NCI-H510A (cell line): ENCODE data around the gene MANBA.
"Not testable (repeated sequence)": the region's sequence is repeated elsewhere in the genome, so short reads cannot be mapped to it uniquely, and the experiment has no call there.

Experiments used
- DNase-seq: peaks from one replicate; lab custom pipeline; 2025; lab: John Stamatoyannopoulos, UW

Gene MANBA

DNA sequence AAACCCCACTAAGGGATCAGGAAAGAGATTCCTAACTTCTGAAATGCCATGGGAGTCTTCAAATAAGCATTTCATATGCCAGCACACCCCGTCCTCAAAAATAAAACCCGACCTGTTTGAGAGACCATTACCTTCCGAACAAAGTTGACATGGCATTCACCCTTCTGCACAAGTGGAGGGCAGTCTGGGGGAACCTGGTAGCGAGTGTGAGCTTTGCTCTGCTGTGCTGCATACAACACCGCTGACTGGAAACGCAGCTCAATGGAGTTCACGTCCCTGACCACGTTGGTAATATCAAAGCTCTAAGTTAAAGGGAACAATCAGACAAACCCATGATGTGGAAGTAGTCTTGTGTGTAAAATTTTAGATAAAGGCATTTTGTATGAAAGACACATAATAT, 38.0 kb downstream of the MANBA start:
- DNase-seq, result no peak

DNA sequence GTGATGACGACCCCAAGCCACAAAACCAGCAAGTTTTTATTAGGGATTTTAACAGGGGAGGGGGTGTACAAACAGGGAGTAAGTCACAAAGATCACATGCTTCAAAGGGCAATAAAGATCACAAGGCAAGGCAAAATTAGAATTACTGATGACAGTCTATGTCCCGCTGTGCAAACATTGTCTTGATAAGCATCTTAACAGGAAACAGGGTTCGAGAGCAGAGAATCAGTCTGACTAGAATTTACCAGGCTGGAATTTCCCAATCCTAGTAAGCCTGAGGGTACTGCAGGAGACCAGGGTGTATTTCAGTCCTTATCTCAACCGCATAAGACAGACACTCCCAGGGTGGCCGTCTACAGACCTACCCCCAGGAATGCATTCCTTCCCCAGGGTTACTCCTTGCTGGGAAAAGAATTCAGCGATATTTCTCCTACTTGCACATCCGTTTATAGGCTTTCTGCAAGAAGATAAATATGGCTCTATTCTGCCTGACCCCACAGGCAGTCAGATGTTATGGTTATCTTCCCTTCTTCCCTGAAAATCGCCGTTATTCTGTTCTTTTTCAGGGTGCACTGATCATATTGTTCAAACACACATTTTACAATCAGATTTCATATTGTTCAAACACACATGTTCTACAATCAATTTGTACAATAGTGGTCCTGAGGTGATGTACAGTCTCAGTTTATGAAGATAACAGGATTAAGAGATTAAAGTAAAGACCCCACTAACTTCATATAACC, 41.8 kb downstream of the MANBA start:
- not testable (repeated sequence) for DNase-seq

DNA sequence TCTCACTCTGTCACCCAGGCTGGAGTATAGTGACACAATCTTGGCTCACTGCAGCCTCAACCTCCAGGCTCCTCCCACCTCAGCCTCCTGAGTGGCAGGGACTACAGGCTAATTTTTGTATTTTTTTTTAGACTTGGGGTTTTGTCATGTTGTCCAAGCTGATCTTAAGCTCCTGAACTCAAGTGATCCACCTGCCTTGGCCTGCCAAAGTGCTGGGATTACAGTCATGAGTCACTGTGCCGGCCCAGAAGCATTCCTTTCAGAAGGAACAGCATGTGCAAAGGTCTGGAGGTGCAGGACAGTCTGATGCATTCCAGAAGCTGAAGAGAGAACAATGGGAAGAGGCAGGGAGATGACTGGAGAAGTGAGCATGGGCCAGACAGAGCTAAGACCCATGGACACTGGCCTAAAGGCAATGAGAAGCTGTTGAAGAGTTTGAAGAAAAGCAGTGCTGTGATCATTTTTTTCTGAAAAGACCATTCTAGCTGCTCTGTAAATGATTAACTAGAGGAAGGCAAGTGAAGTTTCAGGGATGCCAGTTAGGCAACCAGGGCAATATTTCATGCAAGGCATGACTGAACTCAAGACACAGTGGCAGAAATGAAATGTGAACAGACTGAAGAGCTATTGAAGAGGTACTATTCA, 43.2 kb downstream of the MANBA start:
- DNase-seq, result no peak

DNA sequence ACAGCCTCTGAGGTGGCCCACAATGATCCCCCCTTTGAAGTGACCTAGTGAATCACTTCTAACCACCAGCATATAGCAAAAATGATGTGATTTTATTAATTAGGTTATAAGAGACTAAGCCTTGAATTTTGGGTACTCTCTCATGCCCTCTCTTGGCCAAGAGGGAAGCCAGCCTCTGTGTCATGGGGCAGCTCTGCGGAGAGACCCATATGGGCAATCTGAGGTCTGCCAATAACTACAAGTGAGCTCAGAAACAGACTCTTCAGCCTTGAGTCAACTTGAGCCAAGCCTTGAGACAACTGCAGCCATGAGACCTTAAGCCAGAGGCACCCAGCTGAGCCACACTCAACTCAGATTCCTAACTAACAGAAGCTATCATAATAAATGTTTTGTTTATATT, 45.7 kb downstream of the MANBA start:
- no peak for DNase-seq

DNA sequence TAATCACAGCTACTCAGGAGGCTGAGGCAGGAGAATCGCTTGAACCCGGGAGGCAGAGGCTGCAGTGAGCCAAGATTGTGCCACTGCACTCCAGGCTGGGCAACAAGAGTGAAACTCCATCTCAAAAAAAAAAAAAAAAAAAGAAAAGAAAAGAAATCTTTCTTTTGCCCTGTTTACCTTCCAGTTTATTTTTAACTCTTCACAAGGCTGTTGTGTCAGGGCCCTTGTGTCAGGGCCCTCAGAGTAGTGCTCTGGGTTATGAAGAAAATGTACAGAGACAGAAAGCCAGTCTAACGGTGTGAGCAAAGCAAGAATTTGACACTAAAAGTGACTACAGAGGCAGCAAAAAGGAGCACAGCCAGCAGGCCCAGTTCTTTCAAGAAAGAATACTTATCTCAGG, 47.0 kb downstream of the MANBA start:
- DNase-seq, result not testable (repeated sequence)

DNA sequence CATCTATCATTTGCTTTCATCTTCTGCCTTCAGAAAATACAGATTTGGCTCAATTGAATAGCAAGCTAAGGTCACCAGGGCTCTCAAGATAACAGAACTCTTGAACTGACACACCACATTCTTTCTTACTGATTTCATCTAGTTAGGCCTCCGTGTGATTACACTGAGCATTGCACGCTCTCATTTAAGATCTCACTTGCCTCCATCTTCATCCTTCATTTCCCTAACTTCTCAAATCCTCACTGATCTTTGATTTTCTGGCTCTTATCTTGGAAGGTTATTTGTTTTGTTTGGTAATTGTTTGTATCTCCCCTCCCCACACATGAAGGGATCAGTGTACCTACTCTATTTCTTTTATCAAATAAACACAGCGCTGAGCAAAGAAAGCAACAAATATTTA, 47.7 kb downstream of the MANBA start:
- no peak for DNase-seq

DNA sequence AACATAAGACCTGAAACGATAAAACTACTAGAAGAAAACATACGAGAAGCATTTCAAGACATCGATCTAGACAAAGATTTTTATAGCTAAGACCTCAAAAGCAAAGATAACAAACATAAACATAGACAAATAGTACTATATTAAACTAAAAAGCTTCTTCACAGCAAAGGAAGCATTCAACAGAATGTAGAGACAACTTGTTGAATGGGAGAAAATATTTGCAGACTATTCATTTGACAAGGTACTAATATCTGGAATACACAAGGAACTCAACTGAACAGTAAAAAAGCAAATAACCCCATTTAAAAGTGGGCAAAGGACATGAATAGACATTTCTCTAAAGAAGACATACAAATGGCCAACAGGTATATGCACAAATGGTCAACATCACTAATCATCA, 49.8 kb downstream of the MANBA start:
- no peak for DNase-seq

DNA sequence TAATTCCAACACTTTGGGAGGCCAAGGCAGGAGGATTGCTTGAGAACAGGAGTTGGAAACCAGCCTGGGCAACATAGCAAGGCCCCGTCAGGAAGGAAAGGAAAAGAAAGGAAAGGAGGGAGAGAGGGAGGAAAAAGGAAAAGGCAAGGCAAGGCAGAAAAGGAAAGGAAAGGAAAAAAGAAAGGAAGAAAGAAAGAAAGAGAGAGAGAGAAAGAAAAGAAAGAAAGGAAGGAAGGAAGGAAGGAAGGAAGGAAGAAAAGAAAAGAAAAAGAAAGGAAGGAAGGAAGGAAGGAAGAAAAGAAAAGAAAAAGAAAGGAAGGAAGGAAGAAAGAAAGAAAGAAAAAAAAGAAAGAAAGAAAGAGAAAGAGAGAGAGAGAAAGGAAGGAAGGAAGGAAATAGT, 51.7 kb downstream of the MANBA start:
- DNase-seq, result not testable (repeated sequence)

DNA sequence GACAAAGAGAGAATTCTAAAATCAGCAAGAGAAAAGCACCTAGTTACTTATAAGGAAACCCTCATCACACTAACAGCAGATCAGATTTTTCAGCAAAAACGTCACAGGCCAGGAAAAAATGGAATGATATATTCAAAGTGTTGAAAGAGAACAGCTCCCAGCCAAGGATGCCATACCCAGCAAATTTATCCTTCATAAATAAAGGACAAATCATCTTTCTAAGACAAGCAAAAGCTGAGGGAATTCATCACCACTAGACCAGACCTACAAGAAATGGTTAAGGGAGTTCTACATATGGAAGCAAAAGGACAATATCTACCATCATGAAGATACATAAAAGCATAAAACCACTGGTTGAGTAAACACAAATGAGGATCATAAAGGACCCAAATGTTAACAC, 53.6 kb downstream of the MANBA start:
- DNase-seq, result no peak

DNA sequence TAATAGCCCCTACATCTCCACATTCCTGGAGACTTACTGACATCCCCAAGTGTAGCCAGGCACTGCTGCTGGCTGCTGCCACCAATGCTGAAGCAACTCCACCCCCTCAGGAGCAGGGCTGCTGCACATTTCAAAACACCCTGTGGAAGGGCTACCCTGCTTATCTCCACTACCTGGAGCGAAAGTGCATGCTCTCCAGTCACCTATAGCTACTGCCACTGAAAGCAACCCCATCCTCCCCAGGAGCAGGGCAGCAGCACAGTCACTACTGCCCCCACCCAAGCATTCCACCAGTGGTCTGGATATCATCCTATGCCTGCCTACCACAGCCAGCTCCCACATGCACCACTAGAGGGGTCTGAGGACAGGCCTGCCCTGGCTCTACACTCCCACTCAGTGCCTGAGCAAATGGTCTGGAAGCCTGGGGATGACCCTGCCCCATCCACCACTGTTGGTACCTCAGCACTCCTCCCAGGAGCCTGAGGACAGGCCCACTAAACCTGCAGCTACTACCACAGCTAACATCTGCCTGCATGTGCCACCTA, 55.3 kb downstream of the MANBA start:
- no peak for DNase-seq

DNA sequence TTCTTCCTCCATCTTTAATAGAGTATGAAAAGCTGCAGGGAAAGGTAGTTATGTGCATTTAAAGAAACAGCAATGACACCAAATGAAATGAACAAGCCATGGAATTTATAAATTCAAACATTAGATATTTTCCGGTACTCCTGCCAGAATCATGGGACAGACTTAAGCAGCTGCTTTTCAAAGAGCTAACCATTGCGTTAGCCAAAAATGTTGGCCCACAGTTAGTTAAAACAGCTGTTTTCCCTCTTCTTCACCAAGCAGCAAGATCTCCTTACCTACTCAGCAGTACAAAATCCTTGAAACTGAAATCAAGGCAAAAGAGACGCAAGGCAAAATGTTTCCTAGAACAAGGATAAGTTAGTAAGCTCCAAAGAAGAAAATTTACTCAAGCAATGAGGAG, 64.0 kb downstream of the MANBA start:
- no peak for DNase-seq

DNA sequence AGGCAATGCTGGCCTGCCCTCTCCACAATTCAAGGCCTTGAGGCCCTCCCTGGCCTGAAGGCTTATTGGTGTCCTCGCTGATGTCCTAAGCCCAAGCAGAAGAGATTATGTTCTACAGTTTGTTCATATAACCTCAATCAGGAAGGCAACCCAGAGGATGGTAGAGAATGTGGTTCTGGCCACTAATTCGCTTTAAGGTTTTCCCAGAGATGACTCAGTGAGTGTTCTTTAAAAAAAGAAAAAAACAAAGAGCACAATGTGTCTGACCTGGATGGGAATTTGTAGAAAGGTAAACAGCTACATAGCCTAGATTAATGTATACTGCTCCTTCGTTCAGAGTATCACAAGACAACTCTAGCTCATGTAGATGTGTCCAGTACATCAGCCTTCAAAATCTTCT, 66.0 kb downstream of the MANBA start:
- DNase-seq, result no peak

DNA sequence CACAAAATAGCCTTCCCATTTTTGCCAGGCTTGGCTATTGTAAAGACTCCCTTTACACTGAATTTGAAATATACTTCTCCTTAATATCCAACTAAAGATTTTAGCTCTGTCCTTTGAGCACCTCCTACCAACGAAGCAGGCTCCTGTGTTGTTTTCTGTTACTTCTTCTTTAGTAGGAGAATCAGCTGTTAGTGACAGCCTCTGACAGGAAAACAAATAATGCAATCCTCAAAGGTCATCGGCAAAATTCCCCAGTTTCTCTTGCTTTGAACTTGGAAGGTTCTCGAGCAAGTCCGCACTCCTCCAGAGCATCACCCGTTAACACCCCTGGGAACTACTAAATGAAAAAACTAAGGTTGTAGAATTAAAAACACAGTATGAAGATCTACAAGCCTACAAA, 66.9 kb downstream of the MANBA start:
- no peak for DNase-seq

DNA sequence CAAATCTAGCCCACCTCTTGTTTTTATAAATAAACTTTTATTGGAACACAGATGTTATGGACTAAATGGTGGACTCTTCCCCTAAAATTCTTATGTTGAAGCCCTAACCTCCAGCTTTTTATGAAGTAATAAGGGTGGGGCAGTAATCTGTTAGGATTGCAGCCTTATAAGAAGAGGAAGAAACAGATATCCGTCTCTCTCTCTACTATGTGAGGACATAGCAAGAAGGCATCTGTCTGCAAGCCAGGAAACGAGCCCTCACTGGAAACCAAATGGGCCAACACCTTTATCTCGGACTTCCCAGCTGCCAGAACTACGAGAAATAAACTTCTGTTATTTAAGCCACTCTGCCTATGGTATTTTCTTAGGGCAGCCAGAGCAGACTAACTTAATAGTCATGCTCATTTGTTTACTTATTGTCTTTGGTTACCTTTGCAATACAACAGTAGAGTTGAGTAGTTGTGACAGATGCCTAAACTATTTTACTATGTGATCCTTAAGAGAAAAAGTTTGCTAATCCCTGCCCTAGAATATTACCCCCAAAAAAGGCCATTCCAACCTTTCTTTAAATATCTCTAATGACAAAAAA, 67.4 kb downstream of the MANBA start:
- no peak for DNase-seq

DNA sequence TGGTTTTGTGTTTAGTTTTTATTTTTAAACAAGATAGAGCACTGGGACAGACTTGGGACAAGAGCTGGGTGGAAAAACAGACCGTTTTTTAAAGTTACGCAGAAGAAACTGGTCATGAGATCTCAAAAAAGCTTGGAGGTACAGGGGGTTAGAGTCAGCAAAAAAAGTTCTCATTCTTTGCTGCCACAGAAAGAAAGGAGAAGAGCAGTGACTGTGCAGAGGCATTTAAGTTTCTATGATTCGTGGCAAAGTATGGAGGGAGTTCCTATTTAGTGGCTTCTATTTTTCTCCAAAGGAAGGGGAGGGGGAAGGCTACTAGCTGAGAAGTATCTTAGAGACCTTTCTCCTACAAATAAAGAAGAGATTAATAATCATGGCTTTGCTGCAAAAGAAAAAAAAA, 68.3 kb downstream of the MANBA start:
- DNase-seq, result no peak

DNA sequence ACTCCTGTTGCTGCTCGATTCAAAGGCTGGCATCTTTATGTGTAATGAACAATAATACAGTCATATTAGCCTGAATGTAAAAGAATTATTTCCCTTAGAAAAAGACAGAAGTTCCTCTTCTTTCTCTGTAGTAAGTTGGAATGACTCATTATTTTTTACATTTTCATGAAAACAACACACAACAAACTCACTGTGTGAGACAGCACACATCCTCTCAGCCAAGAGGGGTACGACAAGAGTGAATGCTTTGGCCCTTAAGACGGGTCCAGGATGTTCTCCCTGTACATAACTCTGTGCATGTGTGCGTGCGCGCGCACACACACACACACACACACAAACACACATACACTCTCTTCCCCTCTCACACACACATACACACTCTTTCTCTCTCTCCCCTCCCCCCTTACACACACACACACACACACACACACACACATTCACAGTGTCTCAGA, 72.8 kb downstream of the MANBA start:
- DNase-seq, result no peak

DNA sequence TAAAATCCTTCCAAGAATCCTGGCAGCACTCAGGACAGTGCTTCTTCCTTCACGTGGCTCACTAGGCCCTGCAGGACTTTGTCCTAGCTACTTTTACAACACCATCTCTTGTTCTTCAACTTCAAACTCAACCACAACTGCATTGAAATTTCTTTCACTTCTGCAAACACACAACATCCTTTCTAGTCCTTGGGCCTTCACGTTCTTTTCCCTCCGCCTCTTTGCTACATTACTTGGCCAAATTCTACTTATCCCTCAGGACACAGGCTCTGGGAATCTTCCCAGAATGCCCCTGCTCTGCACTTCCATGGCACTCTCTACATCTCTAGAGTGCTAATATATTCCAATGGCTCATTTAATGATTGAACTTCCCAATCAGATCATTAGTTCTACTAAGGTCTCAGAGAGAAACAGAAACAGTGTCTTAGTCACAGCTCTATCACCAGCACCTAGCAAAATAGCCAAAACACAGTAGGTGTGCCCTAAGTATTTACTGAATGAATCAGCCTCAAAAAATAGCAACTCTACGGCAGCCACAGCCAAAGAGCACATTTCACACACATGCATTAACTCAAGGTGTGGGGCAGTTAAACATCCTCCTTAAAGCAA, 73.3 kb downstream of the MANBA start:
- no peak for DNase-seq

DNA sequence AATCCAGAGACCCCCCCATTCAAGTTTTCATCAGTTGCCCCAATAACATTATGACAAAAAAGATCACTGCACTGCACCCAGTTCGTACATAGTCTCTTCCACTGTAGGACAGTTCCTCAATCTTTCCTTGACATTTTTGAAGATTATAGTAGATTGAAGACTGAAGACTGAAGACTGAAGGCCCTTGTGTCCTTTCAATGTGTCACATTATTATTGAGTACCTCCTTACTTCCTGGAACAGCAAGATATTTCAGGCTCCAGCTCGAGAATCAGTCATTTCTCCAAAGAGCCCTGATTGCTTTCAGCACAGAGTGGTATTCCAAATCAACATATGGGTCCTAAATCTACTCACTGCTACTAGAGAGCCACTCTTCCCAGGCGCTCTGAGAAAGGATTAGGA, 75.0 kb downstream of the MANBA start:
- no peak for DNase-seq

DNA sequence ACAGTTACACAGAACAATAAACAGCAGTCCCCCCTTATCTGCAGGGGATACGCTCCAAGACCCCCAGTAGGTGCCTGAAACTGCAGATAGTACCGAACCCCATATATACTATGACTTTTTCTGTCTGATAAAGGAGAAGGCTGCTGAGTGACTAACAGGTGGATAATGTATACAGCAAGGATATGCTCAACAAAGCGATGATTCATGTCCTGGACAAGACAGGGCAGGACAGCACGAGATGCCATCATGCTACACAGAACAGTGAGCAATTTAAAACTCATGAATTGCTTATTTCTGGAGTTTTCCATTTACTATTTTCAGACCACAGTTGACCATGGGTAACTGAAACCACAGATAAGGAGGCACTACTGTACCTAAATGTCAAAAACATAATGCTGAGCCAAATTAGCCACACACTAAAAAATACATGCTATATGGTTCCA, 76.1 kb downstream of the MANBA start:
- DNase-seq, result no peak

DNA sequence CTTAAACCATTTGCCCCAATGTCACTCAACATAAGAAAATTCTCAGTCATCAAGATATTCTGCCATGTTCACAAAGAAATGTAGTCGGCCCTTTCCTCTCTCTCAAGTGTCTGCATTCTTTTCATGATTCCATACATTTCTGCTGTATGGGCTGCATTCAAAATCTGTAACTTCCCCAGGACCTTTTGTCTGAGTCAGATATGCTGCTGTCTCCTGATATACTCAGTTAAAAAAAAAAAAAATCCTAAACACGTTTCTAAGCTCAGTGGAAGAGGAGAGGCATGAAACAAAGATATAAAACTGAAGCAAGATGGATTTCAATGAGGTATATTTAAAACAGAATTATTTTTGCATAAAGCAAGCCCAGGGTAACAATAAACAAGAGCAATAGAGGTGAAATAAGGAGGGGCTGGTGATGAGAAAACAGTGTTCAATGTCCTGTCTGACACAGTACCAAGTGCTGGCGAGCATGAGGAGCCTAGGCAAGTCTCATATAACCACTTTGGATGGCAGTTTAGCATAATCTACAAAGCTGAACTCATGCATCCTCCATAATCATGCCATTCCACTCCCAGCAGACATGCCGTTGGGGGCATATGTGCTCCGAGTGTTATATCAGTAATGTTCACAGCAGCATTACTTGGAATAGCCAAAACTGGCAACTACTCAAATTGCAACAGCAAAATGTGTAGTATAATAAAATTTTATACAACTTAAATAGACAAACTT, 76.7 kb downstream of the MANBA start:
- DNase-seq, result no peak

DNA sequence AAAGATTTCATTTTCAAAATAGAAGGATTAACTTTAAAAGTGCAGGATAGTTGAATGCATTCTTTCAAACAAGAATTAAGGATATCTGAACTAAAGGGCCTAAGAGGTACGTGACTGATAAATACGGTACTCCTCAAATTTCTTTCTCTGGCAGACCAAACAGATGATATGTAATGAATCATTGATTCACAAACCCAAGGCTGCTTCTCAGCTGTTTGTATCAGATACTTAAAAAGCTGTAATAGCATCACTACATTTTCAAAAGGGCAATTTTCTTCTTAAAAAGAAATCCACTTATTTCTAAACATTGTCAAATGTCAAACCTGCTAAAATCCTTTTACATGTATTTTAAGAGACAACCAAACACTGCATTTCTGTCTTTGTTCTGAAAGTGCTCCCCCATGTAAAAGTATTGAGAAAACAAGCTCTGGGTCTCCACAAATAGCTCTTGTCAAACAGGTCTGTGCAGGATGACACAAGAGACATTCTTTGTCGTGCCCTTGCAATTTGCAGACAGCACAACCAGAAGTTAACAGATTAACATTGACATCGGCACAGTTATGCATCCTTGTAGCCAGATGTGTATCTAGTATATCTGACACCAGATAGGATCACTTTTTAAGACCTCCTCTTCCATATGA, 82.0 kb downstream of the MANBA start:
- no peak for DNase-seq

DNA sequence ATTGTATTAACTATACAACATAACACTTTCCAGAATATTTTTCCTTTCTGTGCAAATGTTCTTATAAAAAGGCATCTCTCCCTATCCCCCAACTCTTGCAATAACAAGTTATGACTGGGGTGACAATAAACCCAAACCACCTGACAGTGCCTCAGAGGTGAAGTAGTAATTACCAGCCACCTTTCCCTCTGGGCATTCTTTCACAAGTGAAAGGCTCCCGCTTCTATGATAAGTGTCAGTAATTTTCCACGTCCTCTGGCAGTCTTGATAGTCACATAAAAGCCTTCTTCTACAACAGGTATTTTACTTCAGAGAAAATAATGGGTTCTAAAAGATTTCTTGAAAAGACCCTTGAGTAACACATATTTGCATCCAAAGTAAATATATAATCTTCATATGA, 82.7 kb downstream of the MANBA start:
- DNase-seq, result no peak
